A549 (cell line): ENCODE results near the gene NAV3.

Experiments
- BHLHE40 ChIP-seq: IDR thresholded peaks from 2 replicates; pipeline ENCODE4 v1.6.1; 2012; ENCODE audit warnings: low read depth, low read length, inconsistent platforms
- CHD4 ChIP-seq: fragments of 200-600 bp; sonication (generic); IDR thresholded peaks from 2 replicates; pipeline ENCODE4 v1.6.1; 2016; ENCODE audit warnings: antibody characterized with exemption, mild to moderate bottlenecking, borderline replicate concordance
- CTCF ChIP-seq: fragments of >200 bp; sonication (Bioruptor Twin); formaldehyde crosslinking; IDR thresholded peaks from 3 replicates; pipeline ENCODE4 v1.5.1; 2016
- E2F6 ChIP-seq: IDR thresholded peaks from 2 replicates; pipeline ENCODE4 v1.6.1; 2012; ENCODE audit warnings: low read depth, borderline replicate concordance
- EP300 ChIP-seq, 2 experiments: fragments of >200 bp; sonication (Bioruptor Twin); formaldehyde crosslinking; IDR thresholded peaks; 2 replicates in 1 of 2; 3 replicates in 1 of 2; pipeline ENCODE4 v1.6.1; 2016 to 2017
- HMGXB4 ChIP-seq: fragments of 250-450 bp; sonication (Bioruptor Pico); IDR thresholded peaks from 2 replicates; pipeline ENCODE4 v1.5.0; 2021; ENCODE audit warnings: mild to moderate bottlenecking, moderate library complexity, borderline replicate concordance
- MAZ ChIP-seq: fragments of 150-350 bp; IDR thresholded peaks from 2 replicates; pipeline ENCODE4 v1.6.1; 2014; ENCODE audit warnings: antibody characterized with exemption, low read depth, low read length, borderline replicate concordance
- MYC ChIP-seq: IDR thresholded peaks from 2 replicates; pipeline ENCODE4 v1.6.1; 2012; ENCODE audit warnings: mild to moderate bottlenecking, inconsistent platforms, low read length, improper control_type of control experiment, borderline replicate concordance
- NPAS2 ChIP-seq: fragments of 250-450 bp; sonication (Bioruptor Pico); IDR thresholded peaks from 2 replicates; pipeline ENCODE4 v1.8.0; 2022; ENCODE audit warnings: mild to moderate bottlenecking, moderate library complexity, borderline replicate concordance
- PBX3 ChIP-seq: IDR thresholded peaks from 2 replicates; pipeline ENCODE4 v1.6.1; 2012
- POLR2A ChIP-seq: IDR thresholded peaks from 2 replicates; pipeline ENCODE4 v1.6.1; 2012; ENCODE audit warnings: mild to moderate bottlenecking, low read length
- REST ChIP-seq: fragments of 200-600 bp; sonication (generic); IDR thresholded peaks from 2 replicates; pipeline ENCODE4 v1.6.1; 2016; ENCODE audit warnings: antibody characterized with exemption, mild to moderate bottlenecking, moderate library complexity

GRCh38 chr12:78260976-78261375 lies 430.3 kb downstream of the NAV3 start:
- TF ChIP-seq PBX3 = no peak
- TF ChIP-seq CTCF = no peak
- TF ChIP-seq POLR2A = no peak
- TF ChIP-seq HMGXB4 (CRISPR knock-in tag) = no peak
- TF ChIP-seq E2F6 = no peak
- no peak for TF ChIP-seq BHLHE40
- TF ChIP-seq NPAS2 (CRISPR knock-in tag) = no peak
- TF ChIP-seq REST = no peak
- TF ChIP-seq EP300 (IDR thresholded peaks at IDR 0.05) = no peak
- no peak for TF ChIP-seq CHD4
- TF ChIP-seq MYC = no peak
- TF ChIP-seq MAZ = no peak
